K562 (cell line): ENCODE measurements around the gene ZNRF1. TPM values are rescaled to one million over a fixed set of nuclear protein-coding genes. Genes with fewer than 3 reads are reported as not detected.

Experiments used
- ATAC-seq: fragments of 200-7000 bp; cut with Tn5 transposase; 3 replicates; pipeline ENCODE4 v1.9.1; 2020; ENCODE audit warnings: moderate library complexity
- BruUV-seq: library from RNA; stranded (reverse); fragments of 400-500 nt; replicated peaks from 2 replicates; lab custom pipeline; 2021; lab: Mats Ljungman, UMichigan
- CTCF ChIA-PET: fragments of 300-600 bp; formaldehyde crosslinking; extraction: SDS; loops from one replicate; lab custom pipeline; 2021; ENCODE audit warnings: low intra/inter-chr PET ratio; lab: Yijun Ruan, JAX
- POLR2A ChIA-PET: fragments of 300-600, 350-650 bp; sonication (Branson Sonifier 250); formaldehyde crosslinking; extraction: SDS; loops from one replicate; lab custom pipeline; 2021; ENCODE audit warnings: antibody characterized with exemption, inconsistent platforms; lab: Yijun Ruan, JAX
- DNase-seq, 4 experiments: peaks; one replicate each; pipeline versions ENCODE4 v3.0.0 to v3.0.0-alpha.2; 2011 to 2018; ENCODE audit warnings: low spot score in 3 of 4, mixed read lengths in 3 of 4; ENCODE audit errors: extremely low read depth in 1 of 4
- FAIRE-seq: peaks from 2 replicates; lab custom pipeline; 2011; peaks lifted over from hg19 to GRCh38; lab: Jason Lieb, UNC
- H2AFZ ChIP-seq: 2 replicates; pipeline ENCODE4 v1.6.0; 2011; ENCODE audit warnings: low read depth, low read length, control low read depth, inconsistent platforms
- H3K27ac ChIP-seq: fragments of 200-600 bp; 3 replicates; pipeline ENCODE4 v1.8.0; 2011; ENCODE audit warnings: low read depth, mild to moderate bottlenecking, control low read depth, inconsistent platforms, low read length, moderate library complexity, mixed read lengths; ENCODE audit errors: extremely low read depth
- H3K27me3 ChIP-seq, 2 experiments: fragments of 300-600 bp in 1 of 2; 2 replicates in 1 of 2; 3 replicates in 1 of 2; pipeline versions ENCODE4 v1.6.0 to v1.8.0; 2011; ENCODE audit warnings: inconsistent platforms in 2 of 2, low read length in 2 of 2, mild to moderate bottlenecking in 1 of 2, mixed read lengths in 1 of 2, moderate library complexity in 1 of 2; ENCODE audit not compliant: control insufficient read depth in 2 of 2, insufficient read depth in 2 of 2
- H3K36me3 ChIP-seq: fragments of 300-600 bp; 3 replicates; pipeline ENCODE4 v1.8.0; 2011; ENCODE audit warnings: mild to moderate bottlenecking, low read length, inconsistent platforms; ENCODE audit not compliant: control insufficient read depth, insufficient read depth
- H3K4me1 ChIP-seq, 2 experiments: fragments of 200-600 bp in 1 of 2; replicated peaks in 1 of 2; 2 replicates in 1 of 2; 3 replicates in 1 of 2; pipeline versions ENCODE4 v1.5.1 to v1.8.0; 2011; ENCODE audit warnings: inconsistent platforms in 2 of 2, low read length in 2 of 2, mild to moderate bottlenecking in 1 of 2, mixed read lengths in 1 of 2, moderate library complexity in 1 of 2; ENCODE audit not compliant: control insufficient read depth in 2 of 2, insufficient read depth in 2 of 2
- H3K4me2 ChIP-seq: 2 replicates; pipeline ENCODE4 v1.6.1; 2011; ENCODE audit warnings: low read length, control low read depth, inconsistent platforms, mixed read lengths; ENCODE audit not compliant: insufficient read depth
- H3K4me3 ChIP-seq: fragments of 200-600 bp; sonication (generic), shearing (Covaris generic); 2 replicates; pipeline ENCODE4 v1.5.1; 2016; ENCODE audit warnings: control low read depth, inconsistent platforms
- H3K79me2 ChIP-seq: fragments of 200-600 bp; 3 replicates; pipeline ENCODE4 v1.8.0; 2011; ENCODE audit warnings: low read length, inconsistent platforms; ENCODE audit not compliant: control insufficient read depth, insufficient read depth
- H3K9ac ChIP-seq, 2 experiments: 2 replicates each; pipeline versions ENCODE4 v1.6.0 to v1.6.1; 2011; ENCODE audit warnings: low read depth in 2 of 2, low read length in 2 of 2, control low read depth in 1 of 2, inconsistent platforms in 1 of 2, mild to moderate bottlenecking in 1 of 2, mixed read lengths in 1 of 2; ENCODE audit not compliant: insufficient read depth in 1 of 2
- H3K9me1 ChIP-seq: one replicate; pipeline ENCODE4 v1.6.0; 2011; ENCODE audit warnings: inconsistent platforms, mild to moderate bottlenecking, low read length, moderate library complexity; ENCODE audit not compliant: control insufficient read depth, insufficient read depth
- H3K9me3 ChIP-seq: replicated peaks from 2 replicates; pipeline ENCODE4 v1.5.1; 2011; ENCODE audit warnings: low read depth, low read length, inconsistent platforms; ENCODE audit not compliant: control insufficient read depth, insufficient read depth
- H4K20me1 ChIP-seq: replicated peaks from 2 replicates; pipeline ENCODE4 v1.6.1; 2011; ENCODE audit warnings: low read length, inconsistent platforms, mixed read lengths; ENCODE audit not compliant: control insufficient read depth, insufficient read depth
- ETV1 ChIP-seq: fragments of 450-650 bp; conservative IDR thresholded peaks from 2 replicates; pipeline ENCODE4 v1.6.1; 2016; ENCODE audit warnings: missing genetic modification characterization, control low read depth, low read depth, missing compliant biosample characterization
- ETV6 ChIP-seq, 3 experiments: fragments of 150-350 bp in 1 of 3; sonication (generic) in 1 of 3; formaldehyde crosslinking in 1 of 3; IDR thresholded peaks; 2 replicates each; pipeline versions ENCODE4 v1.6.1 to v1.8.0; 2014 to 2022; ENCODE audit warnings: borderline replicate concordance in 2 of 3, low read depth in 2 of 3, antibody characterized with exemption in 1 of 3, low read length in 1 of 3, mild to moderate bottlenecking in 1 of 3, missing genetic modification reagents in 1 of 3
- RB1 ChIP-seq: fragments of 450-650 bp; IDR thresholded peaks from 2 replicates; pipeline ENCODE4 v1.6.1; 2017; ENCODE audit warnings: low read depth, mild to moderate bottlenecking
- RBM39 ChIP-seq: fragments of 200-400 bp; formaldehyde crosslinking; optimal IDR thresholded peaks from 2 replicates; pipeline ENCODE3; 2018; ENCODE audit warnings: low read depth, low read length
- THRB ChIP-seq: fragments of 450-650 bp; formaldehyde crosslinking; conservative IDR thresholded peaks from 2 replicates; pipeline ENCODE4 v1.4.0; 2022; ENCODE audit warnings: mild to moderate bottlenecking, missing genetic modification characterization
- U2AF1 ChIP-seq: fragments of 200-400 bp; formaldehyde crosslinking; optimal IDR thresholded peaks from 2 replicates; pipeline ENCODE3; 2017; ENCODE audit warnings: mild to moderate bottlenecking, low read depth, low read length, moderate library complexity
- ZBTB33 ChIP-seq: sonication (generic); formaldehyde crosslinking; IDR thresholded peaks from 2 replicates; pipeline ENCODE4 v1.8.1; 2023; ENCODE audit warnings: mild to moderate bottlenecking, missing genetic modification reagents
- ZBTB7A ChIP-seq: IDR thresholded peaks from 2 replicates; pipeline ENCODE4 v1.6.1; 2011; ENCODE audit warnings: low read depth, mild to moderate bottlenecking, low read length, moderate library complexity, borderline replicate concordance; ENCODE audit not compliant: control insufficient read depth
- ZC3H4 ChIP-seq: sonication (generic); formaldehyde crosslinking; IDR thresholded peaks from 2 replicates; pipeline ENCODE4 v1.9.0; 2021; ENCODE audit warnings: missing genetic modification reagents, borderline replicate concordance
- ZNF507 ChIP-seq: conservative IDR thresholded peaks from 2 replicates; pipeline ENCODE4 v1.6.1; 2017; ENCODE audit warnings: missing genetic modification characterization, missing compliant biosample characterization
- ZNF583 ChIP-seq: fragments of 250-450 bp; sonication (Bioruptor Pico); IDR thresholded peaks from 2 replicates; pipeline ENCODE4 v1.4.0; 2020
- WGBS: fragments of 100-300 bp; shearing (Covaris generic); methylation state at CpG from one replicate; pipeline ENCODE4 v1.1.6; 2016; ENCODE audit warnings: low coverage, mixed read lengths; ENCODE audit not compliant: insufficient coverage; ENCODE audit errors: missing lambda C conversion rate; 5-methylcytosine and 5-hydroxymethylcytosine counted together
- in situ Hi-C: fragments of 300-500 bp; cut with MboI; formaldehyde crosslinking; loops from 4 replicates; pipeline ENCODE4 v1.15.0; 2018; ENCODE audit warnings: inconsistent platforms, mixed read lengths
- intact Hi-C: fragments of 100-400 bp; cut with micrococcal nuclease; formaldehyde crosslinking; loops from 2 replicates; pipeline ENCODE4 v1.14.2; 2022
- polyA plus RNA-seq, 8 experiments: library from polyadenylated mRNA; depleted of rRNA in 4 of 8; stranded (reverse) in 5 of 8; unstranded in 3 of 8; fragments of >200 nt; fragmentation: Nextera tagmentation in 2 of 8; fragmentation: Illumina TruSeq in 1 of 8; extraction: Ambion mirVana in 2 of 8; extraction: Trizol in 1 of 8; gene quantifications; 2 replicates each; pipeline versions ENCODE4 v1.2.1 to v1.2.3, GENCODE V29; 2011 to 2014; ENCODE audit warnings: inconsistent platforms in 1 of 8, missing spikeins in 1 of 8
- total RNA-seq, 7 experiments: library from RNA; depleted of rRNA in 6 of 7; stranded (reverse); fragments of >200 nt in 6 of 7; fragmentation: Illumina TruSeq in 2 of 7; extraction: Trizol in 2 of 7; gene quantifications; 2 replicates each; pipeline versions ENCODE4 v1.2.1 to v1.2.3, GENCODE V29; 2011 to 2021; ENCODE audit warnings: low replicate concordance in 1 of 7
- TF ChIP-seq, protein P1 (sequence below): IDR thresholded peaks from 2 replicates; pipeline ENCODE4 v1.6.1; 2012; ENCODE audit warnings: low read depth, low read length, improper control_type of control experiment, borderline replicate concordance
- TF ChIP-seq, protein P2 (sequence below): IDR thresholded peaks from 2 replicates; pipeline ENCODE4 v1.6.1; 2016; ENCODE audit warnings: missing genetic modification characterization, missing compliant biosample characterization
- TF ChIP-seq, protein P3 (sequence below): sonication (generic); formaldehyde crosslinking; IDR thresholded peaks from 2 replicates; pipeline ENCODE4 v1.5.0; 2020; ENCODE audit warnings: missing genetic modification reagents

ZNRF1 gene
- total and polyA plus RNA-seq, 9 of the 15 experiments (the other 6 are each of a cell fraction or from before 2014, with no cell fraction given): 9.5 to 37.7 (median 20.0) TPM

- WGBS: 70% methylated on average over 5 of the region's 6 CpGs
- Histone ChIP-seq H3K4me1 (peaks cover 20 to 56% of the 10 kb centered on the region in 2 experiments), H3K9me1 (no peaks in the 10 kb centered on the region), H3K27me3 (no peaks in the 10 kb centered on the region), H3K27ac (no peak overlapping the region), H4K20me1 (no peaks in the 10 kb centered on the region), H3K9ac (no peak overlapping the region), H3K4me2 (no peak overlapping the region), H3K4me3 (no peak overlapping the region), H3K9me3 (no peaks in the 10 kb centered on the region), H3K79me2 (peaks cover 89% of the 10 kb centered on the region), H3K36me3 (peaks cover 4% of the 10 kb centered on the region; the same call in 1 of the 3 replicates), H2AFZ (no peak overlapping the region)
- DNase-seq (no peak), FAIRE-seq (no peak), ATAC-seq (no peak)
- BruUV-seq: no TSS peak
- ChIA-PET POLR2A (interaction anchor here (0.6 to 0.7 kb wide), 2 partner anchors 29 to 173 kb away, joined by 3 to 4 read pairs; no protein-coding TSS in a partner anchor), CTCF (no interaction called here)
- intact Hi-C loops: loop anchor here (5.0 kb wide), 1 partner anchor 72 kb away; no protein-coding TSS in a partner anchor
- in situ Hi-C loops: no loop called here
- TF ChIP-seq ETV1 (no peak), ETV6 (IDR thresholded peaks at IDR 0.05; ENCODE audit: borderline replicate concordance in 1 of 2, low read depth in 2 of 2, low read length in 1 of 2) (no peak), ETV6 (CRISPR knock-in tag; IDR thresholded peaks at IDR 0.05; ENCODE audit: borderline replicate concordance) (no peak), RB1 (no peak), ZC3H4 (no peak), ZNF507 (tag) (no peak), ZNF583 (CRISPR knock-in tag) (no peak), RBM39 (no peak), THRB (CRISPR knock-in tag) (no peak), ZBTB33 (CRISPR knock-in tag) (no peak), ZBTB7A (no peak), U2AF1 (no peak)
- TF ChIP-seq, protein P1, sequence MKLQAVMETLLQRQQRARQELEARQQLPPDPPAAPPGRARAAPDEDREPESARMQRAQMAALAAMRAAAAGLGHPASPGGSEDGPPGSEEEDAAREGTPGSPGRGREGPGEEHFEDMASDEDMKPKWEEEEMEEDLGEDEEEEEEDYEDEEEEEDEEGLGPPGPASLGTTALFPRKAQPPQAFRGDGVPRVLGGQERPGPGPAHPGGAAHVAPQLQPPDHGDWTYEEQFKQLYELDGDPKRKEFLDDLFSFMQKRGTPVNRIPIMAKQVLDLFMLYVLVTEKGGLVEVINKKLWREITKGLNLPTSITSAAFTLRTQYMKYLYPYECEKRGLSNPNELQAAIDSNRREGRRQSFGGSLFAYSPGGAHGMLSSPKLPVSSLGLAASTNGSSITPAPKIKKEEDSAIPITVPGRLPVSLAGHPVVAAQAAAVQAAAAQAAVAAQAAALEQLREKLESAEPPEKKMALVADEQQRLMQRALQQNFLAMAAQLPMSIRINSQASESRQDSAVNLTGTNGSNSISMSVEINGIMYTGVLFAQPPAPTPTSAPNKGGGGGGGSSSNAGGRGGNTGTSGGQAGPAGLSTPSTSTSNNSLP: no peak
- TF ChIP-seq, protein P2, sequence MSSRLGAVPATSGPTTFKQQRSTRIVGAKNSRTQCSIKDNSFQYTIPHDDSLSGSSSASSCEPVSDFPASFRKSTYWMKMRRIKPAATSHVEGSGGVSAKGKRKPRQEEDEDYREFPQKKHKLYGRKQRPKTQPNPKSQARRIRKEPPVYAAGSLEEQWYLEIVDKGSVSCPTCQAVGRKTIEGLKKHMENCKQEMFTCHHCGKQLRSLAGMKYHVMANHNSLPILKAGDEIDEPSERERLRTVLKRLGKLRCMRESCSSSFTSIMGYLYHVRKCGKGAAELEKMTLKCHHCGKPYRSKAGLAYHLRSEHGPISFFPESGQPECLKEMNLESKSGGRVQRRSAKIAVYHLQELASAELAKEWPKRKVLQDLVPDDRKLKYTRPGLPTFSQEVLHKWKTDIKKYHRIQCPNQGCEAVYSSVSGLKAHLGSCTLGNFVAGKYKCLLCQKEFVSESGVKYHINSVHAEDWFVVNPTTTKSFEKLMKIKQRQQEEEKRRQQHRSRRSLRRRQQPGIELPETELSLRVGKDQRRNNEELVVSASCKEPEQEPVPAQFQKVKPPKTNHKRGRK (tag): no peak
- TF ChIP-seq, protein P3, sequence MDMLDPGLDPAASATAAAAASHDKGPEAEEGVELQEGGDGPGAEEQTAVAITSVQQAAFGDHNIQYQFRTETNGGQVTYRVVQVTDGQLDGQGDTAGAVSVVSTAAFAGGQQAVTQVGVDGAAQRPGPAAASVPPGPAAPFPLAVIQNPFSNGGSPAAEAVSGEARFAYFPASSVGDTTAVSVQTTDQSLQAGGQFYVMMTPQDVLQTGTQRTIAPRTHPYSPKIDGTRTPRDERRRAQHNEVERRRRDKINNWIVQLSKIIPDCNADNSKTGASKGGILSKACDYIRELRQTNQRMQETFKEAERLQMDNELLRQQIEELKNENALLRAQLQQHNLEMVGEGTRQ (CRISPR knock-in tag): no peak
Observed at GRCh38 chr16:75039941-75040340, 41.1 kb downstream of the ZNRF1 start.
